ENCODE results near the gene CATSPERZ.

DNA sequence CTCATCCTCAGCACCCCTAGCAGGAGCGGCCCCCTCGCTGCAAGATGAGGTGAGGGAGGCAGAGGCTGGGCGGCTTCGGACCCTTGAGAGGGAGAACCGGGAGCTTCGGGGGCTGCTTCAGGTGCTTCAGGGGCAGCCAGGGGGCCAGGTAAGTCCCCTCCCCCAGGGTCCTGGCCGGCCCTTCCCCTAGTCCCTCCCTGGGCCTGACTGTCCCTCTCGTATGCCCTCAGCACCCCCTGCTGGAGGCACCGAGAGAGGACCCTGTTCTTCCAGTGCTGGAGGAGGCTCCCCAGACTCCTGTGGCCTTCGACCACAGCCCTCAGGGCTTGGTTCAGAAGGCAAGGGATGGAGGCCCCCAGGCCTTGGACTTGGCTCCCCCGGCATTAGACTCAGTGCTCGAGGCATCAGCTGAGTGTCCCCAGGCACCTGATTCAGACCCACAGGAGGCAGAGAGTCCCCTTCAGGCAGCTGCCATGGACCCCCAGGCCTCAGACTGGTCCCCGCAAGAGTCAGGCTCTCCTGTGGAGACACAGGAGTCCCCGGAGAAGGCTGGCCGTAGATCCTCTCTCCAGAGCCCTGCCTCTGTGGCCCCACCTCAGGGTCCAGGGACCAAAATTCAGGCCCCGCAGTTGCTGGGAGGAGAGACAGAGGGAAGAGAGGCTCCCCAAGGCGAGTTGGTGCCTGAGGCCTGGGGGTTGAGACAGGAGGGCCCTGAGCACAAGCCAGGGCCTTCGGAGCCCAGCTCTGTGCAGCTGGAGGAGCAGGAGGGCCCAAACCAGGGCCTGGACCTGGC, 43.8 kb downstream of the CATSPERZ start:
- TF ChIP-seq EZH2phosphoT487 (IDR thresholded peaks at IDR 0.05; ENCODE audit: borderline replicate concordance), result no peak
- TF ChIP-seq, protein P1, sequence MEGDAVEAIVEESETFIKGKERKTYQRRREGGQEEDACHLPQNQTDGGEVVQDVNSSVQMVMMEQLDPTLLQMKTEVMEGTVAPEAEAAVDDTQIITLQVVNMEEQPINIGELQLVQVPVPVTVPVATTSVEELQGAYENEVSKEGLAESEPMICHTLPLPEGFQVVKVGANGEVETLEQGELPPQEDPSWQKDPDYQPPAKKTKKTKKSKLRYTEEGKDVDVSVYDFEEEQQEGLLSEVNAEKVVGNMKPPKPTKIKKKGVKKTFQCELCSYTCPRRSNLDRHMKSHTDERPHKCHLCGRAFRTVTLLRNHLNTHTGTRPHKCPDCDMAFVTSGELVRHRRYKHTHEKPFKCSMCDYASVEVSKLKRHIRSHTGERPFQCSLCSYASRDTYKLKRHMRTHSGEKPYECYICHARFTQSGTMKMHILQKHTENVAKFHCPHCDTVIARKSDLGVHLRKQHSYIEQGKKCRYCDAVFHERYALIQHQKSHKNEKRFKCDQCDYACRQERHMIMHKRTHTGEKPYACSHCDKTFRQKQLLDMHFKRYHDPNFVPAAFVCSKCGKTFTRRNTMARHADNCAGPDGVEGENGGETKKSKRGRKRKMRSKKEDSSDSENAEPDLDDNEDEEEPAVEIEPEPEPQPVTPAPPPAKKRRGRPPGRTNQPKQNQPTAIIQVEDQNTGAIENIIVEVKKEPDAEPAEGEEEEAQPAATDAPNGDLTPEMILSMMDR (conservative IDR thresholded peaks at IDR 0.05; ENCODE audit: low read length), result peak; percentile 51
